ENCODE results near the gene FYN. TPM values are rescaled to one million over a fixed set of nuclear protein-coding genes. Genes with fewer than 3 reads are reported as not detected.
A peak's percentile ranks its signal among the peaks of the same experiment; 100 is the strongest.

The FYN gene
- total RNA-seq, 1 donor from 2014 or later: 525 TPM

DNA sequence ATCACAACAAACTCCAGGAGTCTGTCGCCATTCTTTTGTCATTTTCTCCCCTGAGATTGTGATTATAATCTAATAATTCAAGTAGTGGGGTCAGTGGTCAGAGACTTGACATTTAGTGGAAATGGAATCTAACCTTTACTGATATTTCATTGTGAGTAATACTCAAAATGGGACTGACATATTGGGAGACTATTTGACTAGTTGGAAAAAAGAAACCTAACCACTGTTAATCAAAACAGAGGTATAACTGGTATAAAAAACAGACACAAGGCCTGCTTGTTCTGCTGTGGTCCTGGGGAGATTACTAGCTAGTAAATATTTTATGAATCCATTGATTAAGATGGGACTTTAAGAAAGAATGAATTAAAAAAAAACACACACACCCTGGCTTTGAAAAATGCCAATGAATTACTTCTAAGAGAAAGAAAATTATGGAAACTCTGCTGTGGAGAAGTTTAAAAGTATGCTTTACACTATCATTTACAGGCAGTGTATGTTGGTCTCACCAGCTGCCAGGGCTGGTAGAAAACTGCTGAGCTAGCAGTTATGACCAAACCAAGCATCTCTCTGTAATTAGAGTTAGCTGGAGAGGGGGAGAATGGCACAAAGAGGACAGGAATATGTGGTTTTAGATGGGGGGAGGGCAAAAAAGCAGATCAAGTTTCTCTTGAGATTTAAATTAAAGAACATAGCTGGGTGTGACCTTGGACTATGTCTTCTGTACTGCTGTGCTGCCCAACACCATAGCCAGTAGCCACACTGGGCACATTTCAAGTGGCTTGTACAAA is 103.7 kb downstream of the FYN start:
- TF ChIP-seq, protein P1, sequence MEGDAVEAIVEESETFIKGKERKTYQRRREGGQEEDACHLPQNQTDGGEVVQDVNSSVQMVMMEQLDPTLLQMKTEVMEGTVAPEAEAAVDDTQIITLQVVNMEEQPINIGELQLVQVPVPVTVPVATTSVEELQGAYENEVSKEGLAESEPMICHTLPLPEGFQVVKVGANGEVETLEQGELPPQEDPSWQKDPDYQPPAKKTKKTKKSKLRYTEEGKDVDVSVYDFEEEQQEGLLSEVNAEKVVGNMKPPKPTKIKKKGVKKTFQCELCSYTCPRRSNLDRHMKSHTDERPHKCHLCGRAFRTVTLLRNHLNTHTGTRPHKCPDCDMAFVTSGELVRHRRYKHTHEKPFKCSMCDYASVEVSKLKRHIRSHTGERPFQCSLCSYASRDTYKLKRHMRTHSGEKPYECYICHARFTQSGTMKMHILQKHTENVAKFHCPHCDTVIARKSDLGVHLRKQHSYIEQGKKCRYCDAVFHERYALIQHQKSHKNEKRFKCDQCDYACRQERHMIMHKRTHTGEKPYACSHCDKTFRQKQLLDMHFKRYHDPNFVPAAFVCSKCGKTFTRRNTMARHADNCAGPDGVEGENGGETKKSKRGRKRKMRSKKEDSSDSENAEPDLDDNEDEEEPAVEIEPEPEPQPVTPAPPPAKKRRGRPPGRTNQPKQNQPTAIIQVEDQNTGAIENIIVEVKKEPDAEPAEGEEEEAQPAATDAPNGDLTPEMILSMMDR (IDR thresholded peaks at IDR 0.05; ENCODE audit: partially characterized antibody, unreplicated experiment): no peak
- DNase-seq: no peak
- peak overlapping the region; percentile 49 for H3K4me3 Mint-ChIP-seq (ENCODE audit: unreplicated experiment)
- H3K27ac Mint-ChIP-seq (ENCODE audit: unreplicated experiment): peak overlapping the region; percentile 56
- H3K36me3 Mint-ChIP-seq (ENCODE audit: unreplicated experiment): no peaks in the 10 kb centered on the region
- peaks cover 15% of the 10 kb centered on the region for H3K27me3 Mint-ChIP-seq (ENCODE audit: unreplicated experiment)
- H3K9me3 Mint-ChIP-seq (ENCODE audit: unreplicated experiment): peaks cover 13% of the 10 kb centered on the region
- peaks cover 66% of the 10 kb centered on the region for H3K4me1 Mint-ChIP-seq (ENCODE audit: low read depth, unreplicated experiment)

DNA sequence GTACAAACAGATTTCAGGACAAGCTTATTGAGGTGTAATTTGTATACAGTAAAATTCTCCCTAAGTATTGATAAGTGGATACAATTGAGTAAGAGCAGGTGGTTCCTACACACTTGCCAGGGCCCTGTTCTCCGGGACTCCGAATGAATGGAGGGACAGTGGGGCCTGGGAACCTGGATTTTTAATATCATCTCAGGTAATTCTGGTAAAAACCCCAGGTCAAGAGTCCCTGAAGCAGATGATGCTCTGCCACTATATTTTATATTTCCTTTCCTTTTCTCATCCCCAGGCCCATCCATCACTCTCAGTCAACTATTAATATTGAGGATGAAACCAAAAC is 104.9 kb downstream of the FYN start:
- Mint-ChIP-seq H3K27ac (ENCODE audit: unreplicated experiment) (peak overlapping the region; percentile 8), H3K27me3 (ENCODE audit: unreplicated experiment) (peaks cover 16% of the 10 kb centered on the region), H3K36me3 (ENCODE audit: unreplicated experiment) (no peaks in the 10 kb centered on the region), H3K4me1 (ENCODE audit: low read depth, unreplicated experiment) (peaks cover 65% of the 10 kb centered on the region), H3K9me3 (ENCODE audit: unreplicated experiment) (peaks cover 14% of the 10 kb centered on the region), H3K4me3 (ENCODE audit: unreplicated experiment) (peak overlapping the region; percentile 33)
- DNase-seq: no peak
- TF ChIP-seq, protein P1 (IDR thresholded peaks at IDR 0.05; ENCODE audit: partially characterized antibody, unreplicated experiment): no peak

DNA sequence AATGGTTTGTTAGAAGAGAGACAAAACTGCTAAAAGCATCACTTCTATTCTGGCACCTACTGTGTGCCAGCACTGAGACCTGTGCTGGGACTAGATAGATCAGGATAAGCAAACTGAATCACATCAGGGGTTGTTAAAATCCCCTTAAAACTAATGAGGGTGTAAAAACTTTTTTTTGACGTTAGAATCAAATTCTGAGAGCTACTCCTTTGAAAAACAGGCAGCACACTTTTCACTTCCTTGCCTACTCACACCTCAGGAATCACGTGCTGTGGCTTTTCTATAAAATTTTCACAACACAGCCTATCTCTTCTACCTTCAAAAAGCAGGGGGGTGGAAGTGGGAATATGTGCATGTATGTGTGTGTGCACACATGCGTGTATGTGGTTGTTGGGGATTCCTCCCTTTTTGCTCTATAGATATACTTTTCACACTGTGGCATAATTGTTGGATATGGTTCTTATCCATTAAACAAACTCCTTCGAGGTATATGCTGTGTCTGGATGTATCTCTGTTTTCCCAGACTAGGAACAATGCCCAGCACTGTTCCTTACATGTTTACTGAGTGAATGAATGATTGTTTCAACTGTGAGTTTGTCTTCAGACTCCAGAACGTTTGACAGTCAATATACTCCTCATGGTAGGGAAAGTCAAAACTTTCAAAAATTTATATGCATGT is 105.4 kb downstream of the FYN start:
- Mint-ChIP-seq H3K27me3 (ENCODE audit: unreplicated experiment) (peaks cover 18% of the 10 kb centered on the region), H3K36me3 (ENCODE audit: unreplicated experiment) (no peaks in the 10 kb centered on the region), H3K9me3 (ENCODE audit: unreplicated experiment) (peaks cover 14% of the 10 kb centered on the region), H3K27ac (ENCODE audit: unreplicated experiment) (no peak overlapping the region), H3K4me3 (ENCODE audit: unreplicated experiment) (no peak overlapping the region), H3K4me1 (ENCODE audit: low read depth, unreplicated experiment) (peaks cover 67% of the 10 kb centered on the region)
- TF ChIP-seq, protein P1 (IDR thresholded peaks at IDR 0.05; ENCODE audit: partially characterized antibody, unreplicated experiment): no peak
- DNase-seq: no peak

DNA sequence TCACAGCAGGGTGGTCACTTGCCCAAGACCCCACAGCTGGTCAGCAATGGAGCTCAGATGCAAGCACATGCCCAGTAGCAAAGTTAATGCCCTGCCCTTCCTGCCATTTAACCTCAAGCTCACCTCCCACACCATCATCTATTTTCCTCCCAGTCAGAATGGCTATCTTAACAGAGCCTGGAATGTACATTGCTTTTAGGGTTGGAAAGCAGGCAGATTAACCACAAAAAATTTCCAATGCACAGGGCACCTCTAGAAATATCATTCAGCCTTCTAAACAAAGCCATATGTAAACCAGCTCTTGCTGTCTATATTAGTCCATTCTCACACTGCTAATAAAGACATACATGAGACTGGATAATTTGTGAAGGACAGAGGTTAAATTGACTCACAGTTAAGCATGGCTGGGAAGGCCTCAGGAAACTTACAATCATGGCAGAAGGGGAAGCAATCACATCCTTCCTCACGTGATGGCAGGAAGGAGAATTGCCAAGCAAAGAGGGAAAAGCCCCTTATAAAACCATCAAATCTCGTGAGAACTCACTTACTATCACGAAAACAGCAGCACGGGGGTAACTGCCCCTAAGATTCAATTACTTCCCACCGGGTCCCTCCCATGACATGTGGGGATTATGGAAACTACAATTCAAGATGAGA is 106.9 kb downstream of the FYN start:
- no peak for DNase-seq
- Mint-ChIP-seq H3K27me3 (ENCODE audit: unreplicated experiment) (peaks cover 16% of the 10 kb centered on the region), H3K4me3 (ENCODE audit: unreplicated experiment) (no peak overlapping the region), H3K36me3 (ENCODE audit: unreplicated experiment) (no peaks in the 10 kb centered on the region), H3K9me3 (ENCODE audit: unreplicated experiment) (peaks cover 12% of the 10 kb centered on the region), H3K27ac (ENCODE audit: unreplicated experiment) (peak overlapping the region; percentile 69), H3K4me1 (ENCODE audit: low read depth, unreplicated experiment) (peaks cover 67% of the 10 kb centered on the region)
- TF ChIP-seq, protein P1 (IDR thresholded peaks at IDR 0.05; ENCODE audit: partially characterized antibody, unreplicated experiment): no peak
